Osteoblast (primary cell): Measurements from ENCODE around the gene FAN1. TPM values are rescaled to one million over a fixed set of nuclear protein-coding genes. Genes with fewer than 3 reads are reported as not detected.
A peak's percentile ranks its signal among the peaks of the same experiment; 100 is the strongest.

ENCODE experiments used
- DNase-seq: peaks from one replicate; pipeline ENCODE4 v3.0.0; 2011; ENCODE audit warnings: low spot score, mixed read lengths; ENCODE audit not compliant: insufficient read length; ENCODE audit errors: missing footprints
- H2AFZ ChIP-seq: 2 replicates; pipeline ENCODE4 v1.6.0; 2011; ENCODE audit warnings: mild to moderate bottlenecking, low read length
- H3K27ac ChIP-seq: 2 replicates; pipeline ENCODE4 v1.5.1; 2011; ENCODE audit warnings: mild to moderate bottlenecking, low read depth, low read length, moderate library complexity
- H3K27me3 ChIP-seq: 2 replicates; pipeline ENCODE4 v1.6.0; 2012; ENCODE audit warnings: mild to moderate bottlenecking, control low read depth, inconsistent platforms, low read length, moderate library complexity; ENCODE audit not compliant: insufficient read depth
- H3K36me3 ChIP-seq: 2 replicates; pipeline ENCODE4 v1.5.1; 2011; ENCODE audit warnings: mild to moderate bottlenecking, low read length, control low read depth, moderate library complexity; ENCODE audit not compliant: insufficient read depth
- H3K4me1 ChIP-seq: 2 replicates; pipeline ENCODE4 v1.5.1; 2011; ENCODE audit warnings: mild to moderate bottlenecking, low read length, control low read depth, moderate library complexity; ENCODE audit not compliant: insufficient read depth
- H3K4me2 ChIP-seq: 2 replicates; pipeline ENCODE4 v1.6.0; 2011; ENCODE audit warnings: mild to moderate bottlenecking, low read length; ENCODE audit not compliant: insufficient read depth
- H3K4me3 ChIP-seq: fragments of 200-600 bp; sonication (generic); 3 replicates; pipeline ENCODE4 v1.5.1; 2012; ENCODE audit warnings: mild to moderate bottlenecking, low read length, inconsistent platforms; ENCODE audit not compliant: insufficient read depth
- H3K79me2 ChIP-seq: 2 replicates; pipeline ENCODE4 v1.6.0; 2012; ENCODE audit warnings: mild to moderate bottlenecking, low read length, control low read depth, inconsistent platforms; ENCODE audit not compliant: insufficient read depth
- H3K9me3 ChIP-seq: 2 replicates; pipeline ENCODE4 v1.5.1; 2011; ENCODE audit warnings: low read depth, low read length, control low read depth
- H4K20me1 ChIP-seq: 2 replicates; pipeline ENCODE4 v1.6.0; 2012; ENCODE audit warnings: mild to moderate bottlenecking, low read length, control low read depth; ENCODE audit not compliant: insufficient read depth
- total RNA-seq: library from RNA; depleted of rRNA; stranded (reverse); fragments of >200 nt; gene quantifications from 2 replicates; pipeline ENCODE4 v1.2.3, GENCODE V29; 2012
- TF ChIP-seq, protein P1 (sequence below): IDR thresholded peaks from 2 replicates; pipeline ENCODE4 v1.5.1; 2011; ENCODE audit warnings: mild to moderate bottlenecking, low read depth, low read length, moderate library complexity; ENCODE audit errors: extremely low read depth

Gene FAN1
- total RNA-seq, 1 donor, result 16.3 TPM

DNA sequence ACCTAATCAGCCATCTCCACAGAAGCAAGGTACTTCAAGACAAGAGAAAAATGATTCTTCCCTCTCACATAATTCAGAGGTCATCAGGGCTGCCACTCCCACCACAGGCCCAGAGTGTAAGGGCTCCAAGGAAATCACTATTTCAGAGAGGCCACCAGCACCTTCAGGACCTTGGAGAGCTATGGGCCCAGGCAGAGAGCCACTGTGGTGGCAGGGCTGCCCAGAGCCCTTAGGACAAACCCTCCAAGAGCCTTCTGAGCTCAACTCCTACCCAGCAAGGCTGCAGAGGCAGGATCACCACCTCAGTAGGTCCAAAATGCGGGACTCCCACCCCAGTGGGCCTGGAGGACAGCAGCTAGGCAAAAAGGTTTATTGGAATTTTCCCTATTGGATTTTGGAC, 17.9 kb upstream of the FAN1 start:
- Histone ChIP-seq H3K9me3 (no peaks in the 10 kb centered on the region), H3K36me3 (no peaks in the 10 kb centered on the region), H3K27ac (no peak overlapping the region), H3K79me2 (no peaks in the 10 kb centered on the region), H2AFZ (no peak overlapping the region), H3K4me1 (no peaks in the 10 kb centered on the region), H3K4me2 (no peak overlapping the region), H3K27me3 (no peaks in the 10 kb centered on the region), H4K20me1 (no peaks in the 10 kb centered on the region), H3K4me3 (no peak overlapping the region)
- TF ChIP-seq, protein P1, sequence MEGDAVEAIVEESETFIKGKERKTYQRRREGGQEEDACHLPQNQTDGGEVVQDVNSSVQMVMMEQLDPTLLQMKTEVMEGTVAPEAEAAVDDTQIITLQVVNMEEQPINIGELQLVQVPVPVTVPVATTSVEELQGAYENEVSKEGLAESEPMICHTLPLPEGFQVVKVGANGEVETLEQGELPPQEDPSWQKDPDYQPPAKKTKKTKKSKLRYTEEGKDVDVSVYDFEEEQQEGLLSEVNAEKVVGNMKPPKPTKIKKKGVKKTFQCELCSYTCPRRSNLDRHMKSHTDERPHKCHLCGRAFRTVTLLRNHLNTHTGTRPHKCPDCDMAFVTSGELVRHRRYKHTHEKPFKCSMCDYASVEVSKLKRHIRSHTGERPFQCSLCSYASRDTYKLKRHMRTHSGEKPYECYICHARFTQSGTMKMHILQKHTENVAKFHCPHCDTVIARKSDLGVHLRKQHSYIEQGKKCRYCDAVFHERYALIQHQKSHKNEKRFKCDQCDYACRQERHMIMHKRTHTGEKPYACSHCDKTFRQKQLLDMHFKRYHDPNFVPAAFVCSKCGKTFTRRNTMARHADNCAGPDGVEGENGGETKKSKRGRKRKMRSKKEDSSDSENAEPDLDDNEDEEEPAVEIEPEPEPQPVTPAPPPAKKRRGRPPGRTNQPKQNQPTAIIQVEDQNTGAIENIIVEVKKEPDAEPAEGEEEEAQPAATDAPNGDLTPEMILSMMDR, result no peak
- DNase-seq, result peak; percentile 69

DNA sequence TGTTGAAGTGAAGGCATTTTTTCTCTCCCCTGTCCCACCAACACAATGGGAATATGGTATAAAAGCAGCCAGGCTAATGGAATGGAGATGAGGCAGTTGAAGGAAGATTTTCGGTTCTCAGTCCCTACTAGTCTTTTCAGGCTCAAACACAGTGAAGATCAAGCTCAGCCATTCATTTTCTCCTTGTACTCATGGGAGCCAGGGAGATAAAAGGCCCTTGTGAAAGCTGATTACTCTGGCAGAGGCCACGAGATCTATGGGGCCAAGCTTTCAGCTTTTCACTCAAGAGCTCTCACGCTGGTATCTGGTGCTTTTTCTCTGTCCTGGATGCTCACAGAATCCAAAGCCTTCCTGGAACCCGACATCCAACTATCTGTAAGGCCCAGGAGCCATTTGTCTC, 14.5 kb upstream of the FAN1 start:
- no peaks in the 10 kb centered on the region for H3K4me1 ChIP-seq
- H3K36me3 ChIP-seq, result no peaks in the 10 kb centered on the region
- no peaks in the 10 kb centered on the region for H4K20me1 ChIP-seq
- no peaks in the 10 kb centered on the region for H3K79me2 ChIP-seq
- no peaks in the 10 kb centered on the region for H3K27me3 ChIP-seq
- no peak overlapping the region for H3K4me3 ChIP-seq
- TF ChIP-seq, protein P1, result no peak
- no peak overlapping the region for H3K4me2 ChIP-seq
- DNase-seq, result no peak
- no peak overlapping the region for H2AFZ ChIP-seq
- no peak overlapping the region for H3K27ac ChIP-seq
- H3K9me3 ChIP-seq, result no peaks in the 10 kb centered on the region

DNA sequence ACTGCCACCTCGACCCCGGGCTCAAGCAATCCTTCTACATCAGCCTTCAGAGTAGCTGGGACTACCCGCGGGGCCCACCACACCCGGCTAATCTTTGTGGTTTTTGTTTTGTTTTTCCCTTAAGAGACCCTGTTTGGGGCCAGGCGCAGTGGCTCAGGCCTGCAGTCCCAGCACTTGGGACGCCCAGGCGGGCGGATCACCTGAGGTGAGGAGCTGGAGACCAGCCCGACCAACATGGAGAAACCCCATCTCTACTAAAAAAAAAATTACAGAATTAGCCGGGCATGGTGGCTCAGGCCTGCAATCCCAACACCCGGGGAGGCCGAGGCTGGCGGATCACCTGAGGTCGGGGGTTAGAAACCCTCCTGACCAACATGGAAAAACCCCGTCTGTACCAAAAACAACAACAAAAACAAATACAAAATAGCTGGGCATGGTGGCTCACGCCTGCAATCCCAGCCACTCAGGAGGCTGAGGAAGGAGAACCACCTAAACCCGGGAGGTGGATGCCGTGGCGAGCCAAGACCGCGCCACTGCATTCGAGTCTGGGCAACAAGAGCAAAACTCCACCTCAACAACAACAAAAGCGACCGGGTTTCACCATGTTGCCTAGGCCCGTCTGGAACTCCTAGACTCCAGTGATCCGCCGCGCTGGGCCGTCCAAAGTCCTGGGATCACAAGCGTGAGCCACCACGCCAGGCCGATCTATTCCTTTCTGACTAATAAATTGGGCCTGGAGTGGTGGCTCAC, 8.1 kb upstream of the FAN1 start:
- Histone ChIP-seq H3K4me2 (no peak overlapping the region), H3K36me3 (no peaks in the 10 kb centered on the region), H3K27ac (no peak overlapping the region), H3K9me3 (no peaks in the 10 kb centered on the region), H4K20me1 (no peaks in the 10 kb centered on the region), H3K4me1 (peaks cover 3% of the 10 kb centered on the region), H3K27me3 (no peaks in the 10 kb centered on the region), H3K4me3 (no peak overlapping the region), H2AFZ (no peak overlapping the region), H3K79me2 (no peaks in the 10 kb centered on the region)
- DNase-seq, result no peak
- TF ChIP-seq, protein P1, result no peak

DNA sequence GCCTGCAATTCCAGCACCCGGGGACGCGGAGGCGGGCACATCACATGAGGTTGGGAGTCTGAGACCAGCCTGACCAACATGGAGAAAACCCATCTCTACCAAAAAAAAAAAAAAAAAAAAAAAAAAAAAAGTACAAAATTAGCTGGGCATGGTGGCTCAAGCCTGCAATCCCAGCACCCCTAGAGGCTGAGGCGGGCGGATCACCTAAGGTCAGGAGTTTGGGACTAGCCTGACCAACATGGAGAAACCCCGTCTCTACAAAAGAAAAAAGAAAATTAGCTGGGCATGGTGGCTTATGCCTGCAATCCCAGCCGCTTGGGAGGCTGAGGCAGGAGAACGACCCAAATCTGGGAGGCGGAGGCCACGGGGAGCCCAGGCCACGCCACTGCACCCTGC, 7.5 kb upstream of the FAN1 start:
- TF ChIP-seq, protein P1, result no peak
- no peaks in the 10 kb centered on the region for H3K9me3 ChIP-seq
- no peak overlapping the region for H3K4me3 ChIP-seq
- H3K79me2 ChIP-seq, result no peaks in the 10 kb centered on the region
- H2AFZ ChIP-seq, result no peak overlapping the region
- H3K4me1 ChIP-seq, result peaks cover 3% of the 10 kb centered on the region
- H3K4me2 ChIP-seq, result no peak overlapping the region
- no peaks in the 10 kb centered on the region for H4K20me1 ChIP-seq
- DNase-seq, result no peak
- no peaks in the 10 kb centered on the region for H3K27me3 ChIP-seq
- H3K36me3 ChIP-seq, result no peaks in the 10 kb centered on the region
- no peak overlapping the region for H3K27ac ChIP-seq
